ENCODE results near the gene YPEL1. TPM values are rescaled to one million over a fixed set of nuclear protein-coding genes. Genes with fewer than 3 reads are reported as not detected.

YPEL1 gene
- total RNA-seq, 1 experiment from 2014 or later = 3.1 TPM

GRCh38 chr22:21712751-21713427 lies 22.7 kb downstream of the YPEL1 start (continued):
- no peak for TF ChIP-seq FOSL1 (IDR thresholded peaks at IDR 0.05; ENCODE audit: low read depth)
- no peak for TF ChIP-seq EZH2 (IDR thresholded peaks at IDR 0.05)
- no peak for TF ChIP-seq EZH2phosphoT487 (IDR thresholded peaks at IDR 0.05; ENCODE audit: borderline replicate concordance)
- no peak for TF ChIP-seq SP1 (IDR thresholded peaks at IDR 0.05; ENCODE audit: low read depth)

- no peak overlapping the region for H3K27ac ChIP-seq (ENCODE audit: low read depth, low read length)
- ATAC-seq = no peak
- no peaks in the 10 kb centered on the region for H3K27me3 ChIP-seq (ENCODE audit: insufficient read depth, low read length)
- BruUV-seq (replicated peaks) = no TSS peak
- TF ChIP-seq ZBTB33 (IDR thresholded peaks at IDR 0.05; ENCODE audit: extremely low read depth, insufficient replicate concordance, low read length) (no peak), TCF7L2 (IDR thresholded peaks at IDR 0.05; ENCODE audit: borderline replicate concordance, extremely low read depth, insufficient read depth, insufficient read length) (no peak), ZNF274 (IDR thresholded peaks at IDR 0.05; ENCODE audit: low read depth, low read length) (no peak), ELF1 (IDR thresholded peaks at IDR 0.05; ENCODE audit: borderline replicate concordance, low read depth) (no peak)
- H3K36me3 ChIP-seq (ENCODE audit: control insufficient read depth in 1 of 2, insufficient read depth in 2 of 2, low read length in 2 of 2) = no peaks in the 10 kb centered on the region
- H4K20me1 ChIP-seq (ENCODE audit: insufficient read depth) = no peaks in the 10 kb centered on the region
- intact Hi-C loops (cut with micrococcal nuclease) = loop anchor here (2.0 kb wide), 2 partner anchors 227 to 241 kb away; partner anchors contain the start of gene PPM1F
- no peaks in the 10 kb centered on the region for H3K9me2 ChIP-seq (ENCODE audit: insufficient read depth)
- no peaks in the 10 kb centered on the region for H3K79me2 ChIP-seq (ENCODE audit: insufficient read depth, low read length)
- ChIA-PET RAD21 (ENCODE audit: low non-redundant PET in 1 of 2, low total read pairs in 2 of 2, uncharacterized antibody in 2 of 2, unreplicated experiment in 2 of 2) (no interaction called here), POLR2A (no interaction called here), CTCF (interaction anchor here (0.9 kb wide), 1 partner anchor 241 kb away, joined by 3 read pairs; the partner anchor contains the start of gene PPM1F)
- H3K4me3 ChIP-seq (replicated peaks in 1 of 2; ENCODE audit: low read depth in 1 of 2, low read length in 2 of 2) = no peak overlapping the region
- DNase-seq (ENCODE audit: low read depth, low spot score) = no peak
- no peak overlapping the region for H3K9ac ChIP-seq (ENCODE audit: low read length)
- H3K4me2 ChIP-seq (ENCODE audit: low read length) = no peak overlapping the region
- no peak overlapping the region for H2AFZ ChIP-seq (ENCODE audit: low read depth, low read length, poor library complexity, severe bottlenecking)
- no peaks in the 10 kb centered on the region for H3K9me3 ChIP-seq (ENCODE audit: control insufficient read depth in 1 of 2, insufficient read depth in 1 of 2, low read depth in 1 of 2, low read length in 2 of 2)
- peaks cover 0 to 7% of the 10 kb centered on the region in 2 experiments; a peak in 1 of 4 replicates for H3K4me1 ChIP-seq (ENCODE audit: control insufficient read depth in 1 of 2, insufficient read depth in 2 of 2, low read length in 2 of 2)
These were observed 23.7 kb downstream of the YPEL1 start for GRCh38 chr22:21711851-21712250.
